HG03442 (cell line): ENCODE data around the gene PNKP.

Experiments used
- ATAC-seq: cut with Tn5 transposase; IDR thresholded peaks from one replicate; pipeline ENCODE4 v1.9.1; 2021; ENCODE audit warnings: mild to moderate bottlenecking, moderate library complexity; ENCODE audit not compliant: unreplicated experiment

Gene PNKP

DNA sequence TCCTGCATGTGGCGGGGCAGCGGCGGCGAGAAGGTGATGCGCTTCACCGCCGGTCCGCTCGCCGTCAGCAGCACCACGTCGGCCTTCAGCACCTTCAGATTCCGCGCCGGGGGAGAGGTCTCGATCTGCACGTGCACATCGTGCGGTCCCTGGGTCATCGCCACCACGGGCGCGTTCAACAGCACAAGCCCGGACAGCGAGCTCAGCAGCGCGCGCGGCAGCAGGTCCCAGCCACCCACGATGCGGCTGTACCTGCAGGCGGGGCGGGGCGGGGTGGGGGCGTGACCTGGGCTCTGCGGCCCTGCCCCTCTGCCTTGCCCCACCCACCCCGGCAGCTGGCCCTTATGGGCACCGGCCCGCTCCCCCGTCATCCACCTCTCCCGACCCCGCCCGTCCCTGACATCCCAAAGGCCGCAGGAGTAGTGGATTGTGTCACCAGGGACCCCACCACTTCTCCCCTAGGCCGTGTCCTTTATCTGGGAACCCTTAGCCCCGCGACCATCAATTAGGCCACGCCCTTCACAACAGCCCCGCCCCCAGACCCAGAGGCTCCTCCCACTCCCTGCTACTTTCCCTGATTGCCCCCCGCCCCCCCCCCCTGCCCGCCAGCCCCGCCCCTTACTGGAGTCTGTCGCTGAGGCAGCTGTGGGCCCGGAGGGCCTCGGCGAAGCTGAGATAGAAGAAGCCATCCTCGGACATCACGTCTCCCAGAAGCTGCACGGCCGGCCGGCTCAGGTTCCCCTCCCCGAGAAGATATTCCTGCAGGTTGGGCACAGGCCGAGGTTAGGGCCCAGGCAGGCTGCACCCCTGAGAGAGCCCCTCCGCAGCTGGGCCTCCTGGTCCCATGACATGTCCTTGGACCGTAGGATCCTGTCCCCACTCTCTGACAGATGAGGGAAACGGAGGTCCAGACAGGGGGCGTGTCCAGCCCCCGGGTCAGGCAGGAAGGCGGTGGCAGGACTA lies 23.3 kb upstream of the PNKP start:
- no peak for ATAC-seq

DNA sequence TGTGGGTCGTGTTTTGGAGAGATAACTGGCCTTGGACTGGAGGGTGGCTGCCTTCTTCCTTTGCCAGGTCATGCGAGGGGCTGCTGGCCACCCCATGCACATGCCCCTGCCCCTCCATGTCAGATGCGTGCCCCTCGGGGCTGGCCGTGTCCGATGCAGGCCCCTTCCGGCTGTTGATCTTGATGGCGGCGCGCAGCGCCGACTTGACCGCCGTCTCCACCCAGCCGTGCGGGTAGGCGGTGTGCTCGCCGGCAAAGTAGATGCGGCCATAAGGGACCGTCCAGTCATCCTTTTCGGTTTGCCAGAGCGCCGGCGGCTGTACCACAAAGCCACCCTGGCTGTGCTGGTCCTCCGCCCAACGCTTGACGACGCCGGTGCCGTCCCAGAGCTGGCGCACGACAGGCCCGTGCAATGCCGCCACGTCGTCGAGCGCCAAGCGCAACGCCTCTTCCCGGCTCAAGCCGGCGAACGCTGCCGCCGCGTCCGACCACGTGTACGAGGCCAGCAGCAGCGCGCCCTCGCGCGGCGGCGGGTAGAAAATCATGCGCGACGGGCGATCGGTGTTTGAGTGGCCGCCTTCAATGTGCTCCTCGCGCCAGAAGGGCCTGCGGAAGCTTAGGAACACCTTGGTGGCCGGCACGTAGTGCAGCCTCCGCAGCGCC lies 22.4 kb upstream of the PNKP start:
- ATAC-seq, result no peak

DNA sequence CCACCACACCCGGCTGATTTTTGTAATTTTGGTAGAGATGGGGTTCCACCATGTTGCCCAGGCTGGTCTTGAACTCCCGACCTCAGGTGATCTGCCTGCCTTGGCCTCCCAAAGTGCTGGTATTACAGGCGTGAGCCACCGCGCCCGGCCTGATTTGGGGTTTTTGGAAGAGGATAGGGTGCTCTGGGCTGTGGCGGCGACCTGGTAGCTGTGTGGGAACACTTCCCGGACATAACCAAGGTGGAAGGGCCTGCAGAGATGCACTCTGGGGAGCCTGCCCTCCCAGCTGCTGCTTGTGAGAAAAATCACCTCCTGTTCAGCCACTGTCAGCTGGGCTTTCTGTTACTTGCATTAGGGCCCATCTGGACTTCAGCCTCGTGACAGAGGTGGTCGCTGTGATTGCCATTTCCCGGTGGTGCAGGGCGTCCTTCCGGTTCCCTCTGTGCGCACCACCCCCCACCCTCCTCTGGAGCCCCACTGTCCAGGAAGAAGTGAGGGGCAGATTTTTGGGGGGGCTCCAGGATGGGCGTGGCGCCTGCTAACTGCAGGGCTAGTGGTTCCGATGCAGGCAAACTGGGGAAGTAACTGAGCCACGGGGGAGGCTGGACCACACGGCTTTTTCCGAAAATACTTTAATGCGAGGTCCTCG lies 21.8 kb upstream of the PNKP start:
- no peak for ATAC-seq

DNA sequence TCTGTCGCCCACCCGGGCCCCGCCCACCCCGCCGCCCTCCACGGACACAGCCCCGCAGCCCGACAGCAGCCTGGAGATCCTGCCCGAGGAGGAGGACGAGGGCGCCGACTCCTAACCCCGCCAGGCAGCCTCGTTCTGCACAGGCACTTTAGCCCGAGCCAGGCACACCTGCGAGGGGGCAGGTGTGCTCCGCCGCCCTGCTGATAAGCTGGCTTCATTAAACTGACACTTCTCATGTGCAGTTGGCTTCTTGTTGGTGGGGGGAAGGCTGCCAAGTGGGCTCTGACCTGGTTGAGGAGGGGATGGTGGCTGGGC lies 21.1 kb upstream of the PNKP start:
- ATAC-seq, result no peak

DNA sequence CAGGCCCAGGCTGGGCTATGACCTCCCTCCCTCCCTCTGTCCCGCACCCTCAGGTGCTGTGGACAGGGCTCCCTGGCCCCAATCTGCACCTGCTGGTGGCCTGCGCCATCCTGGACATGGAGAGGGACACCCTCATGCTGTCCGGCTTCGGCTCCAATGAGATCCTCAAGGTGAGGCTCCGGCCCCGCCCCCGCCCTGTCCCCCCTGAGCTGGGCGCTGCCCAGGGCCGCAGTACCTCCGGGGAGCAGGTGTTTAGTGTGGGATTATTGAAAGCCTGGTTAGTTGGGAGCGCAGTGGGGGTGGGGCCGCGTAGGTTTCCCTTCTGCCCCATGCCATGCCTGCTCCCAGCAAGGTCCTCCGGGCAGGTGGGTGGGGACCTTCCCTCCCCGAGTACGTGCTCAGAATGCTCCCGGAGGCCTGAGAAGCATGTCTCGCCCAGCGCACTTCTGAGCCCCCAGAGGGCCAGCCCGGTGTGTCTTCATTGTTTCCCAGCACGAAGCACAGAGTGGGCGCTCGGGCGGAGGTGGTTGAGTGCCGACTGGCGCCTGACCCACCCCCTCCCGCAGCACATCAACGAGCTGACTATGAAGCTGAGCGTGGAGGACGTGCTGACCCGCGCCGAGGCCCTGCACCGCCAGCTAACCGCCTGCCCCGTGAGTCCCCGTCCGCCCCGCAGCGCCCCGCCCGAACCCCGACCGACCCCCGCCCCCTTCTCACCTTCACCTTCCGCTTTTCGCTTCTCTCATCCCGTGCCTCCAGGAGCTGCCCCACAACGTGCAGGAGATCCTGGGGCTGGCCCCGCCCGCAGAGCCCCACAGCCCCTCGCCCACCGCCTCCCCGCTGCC lies 20.5 kb upstream of the PNKP start:
- ATAC-seq, result no peak

DNA sequence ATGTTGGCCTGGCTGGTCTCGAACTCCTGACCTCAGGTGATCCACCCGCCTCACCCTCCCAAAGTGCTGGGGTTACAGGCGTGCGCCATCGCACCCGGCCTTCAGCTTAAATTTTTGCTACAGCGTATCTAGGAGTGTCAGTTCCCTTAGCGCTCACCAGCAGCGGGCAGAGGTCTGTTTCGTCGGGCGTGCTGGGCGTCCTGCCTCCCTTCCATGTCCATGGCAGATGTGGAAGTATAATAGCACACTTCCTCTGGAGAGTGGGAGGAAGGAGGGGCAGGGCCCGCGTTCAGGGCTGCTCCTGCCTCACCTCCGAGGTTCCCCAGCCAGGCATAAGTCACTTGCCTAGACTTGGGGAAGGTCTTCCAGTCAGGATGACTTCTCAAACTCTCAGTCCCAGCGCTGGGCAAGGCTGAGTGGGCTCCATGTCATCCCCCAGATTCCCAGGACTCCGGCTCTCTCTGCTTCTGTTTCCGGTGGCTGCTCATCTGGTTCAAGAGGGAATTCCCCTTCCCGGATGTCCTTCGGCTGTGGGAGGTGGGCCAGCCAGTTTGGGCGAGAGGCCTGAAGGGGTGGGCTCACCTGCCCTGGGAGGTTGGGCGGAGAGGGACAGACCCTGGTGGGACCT lies 19.8 kb upstream of the PNKP start:
- ATAC-seq, result no peak

DNA sequence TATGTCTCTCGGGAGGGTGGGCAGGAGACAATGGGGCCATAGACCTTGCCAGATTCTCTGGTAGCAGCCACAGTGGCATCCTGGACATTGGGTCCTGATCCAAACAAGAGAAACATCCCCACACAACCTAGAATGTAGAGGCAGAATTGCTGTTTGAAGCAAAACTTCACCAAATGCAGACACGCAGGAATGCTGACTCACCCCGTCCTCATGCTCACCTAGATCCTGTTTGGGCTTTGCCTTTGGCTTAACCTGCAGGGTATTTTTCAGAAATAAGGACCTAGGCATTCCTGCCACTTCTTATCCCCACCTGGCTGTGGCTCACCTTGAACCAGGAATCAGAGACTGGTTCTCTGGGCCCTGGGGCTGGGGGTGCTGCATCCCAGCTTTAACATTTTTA lies 17.4 kb upstream of the PNKP start:
- no peak for ATAC-seq

DNA sequence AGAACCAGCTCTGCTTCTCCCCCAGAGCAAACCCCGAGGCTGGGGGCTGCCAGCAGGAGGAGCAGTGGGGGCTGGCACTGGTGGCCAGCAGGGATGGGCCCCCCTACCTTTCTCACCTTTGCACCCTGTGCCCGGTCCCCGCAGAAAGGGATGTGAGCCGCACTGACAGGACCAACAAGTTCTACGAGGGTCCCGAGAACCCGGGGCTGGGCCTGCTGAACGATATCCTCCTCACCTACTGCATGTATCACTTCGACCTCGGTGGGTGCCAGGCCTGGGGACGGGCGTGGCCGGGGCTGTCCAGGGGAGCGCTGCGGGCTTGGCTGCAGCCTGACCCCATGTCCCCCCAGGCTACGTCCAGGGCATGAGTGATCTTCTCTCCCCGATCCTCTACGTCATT lies 16.7 kb upstream of the PNKP start:
- ATAC-seq, result no peak

DNA sequence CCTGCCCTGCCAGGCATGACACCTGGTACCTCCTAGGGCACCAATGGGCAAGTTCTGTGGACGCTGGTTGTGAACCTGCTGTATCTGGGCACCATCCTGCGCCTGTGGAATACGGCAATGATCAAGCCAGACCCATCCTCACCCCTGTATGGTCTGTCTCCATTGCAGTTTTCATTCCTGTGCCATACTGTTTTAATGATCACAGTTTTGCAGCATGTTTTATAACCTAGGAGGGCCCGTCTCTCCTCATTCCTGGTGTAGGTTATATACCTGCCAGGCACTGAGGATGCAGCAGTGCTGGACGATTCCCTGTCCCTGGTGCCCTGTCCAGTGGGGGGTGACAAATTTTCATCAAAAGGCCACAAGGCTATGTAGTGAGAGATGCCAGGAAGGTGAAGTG lies 15.7 kb upstream of the PNKP start:
- ATAC-seq, result no peak

DNA sequence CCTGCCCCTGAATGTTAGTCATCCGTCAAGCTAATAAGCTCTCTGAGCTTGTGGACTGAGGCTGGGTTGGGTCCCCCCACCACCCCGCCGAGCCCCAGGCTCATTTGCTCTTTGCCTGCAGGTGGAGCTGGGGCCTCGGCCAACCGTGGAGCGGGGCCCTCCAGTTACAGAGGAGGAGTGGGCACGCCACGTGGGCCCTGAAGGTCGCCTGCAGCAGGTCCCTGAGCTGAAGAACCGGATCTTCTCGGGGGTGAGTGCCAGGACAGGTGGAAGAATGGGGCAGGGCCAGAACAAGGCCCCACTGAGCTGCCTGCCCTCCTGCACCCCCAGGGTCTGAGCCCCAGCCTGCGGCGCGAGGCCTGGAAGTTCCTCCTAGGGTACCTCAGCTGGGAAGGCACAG lies 15.3 kb upstream of the PNKP start:
- no peak for ATAC-seq

DNA sequence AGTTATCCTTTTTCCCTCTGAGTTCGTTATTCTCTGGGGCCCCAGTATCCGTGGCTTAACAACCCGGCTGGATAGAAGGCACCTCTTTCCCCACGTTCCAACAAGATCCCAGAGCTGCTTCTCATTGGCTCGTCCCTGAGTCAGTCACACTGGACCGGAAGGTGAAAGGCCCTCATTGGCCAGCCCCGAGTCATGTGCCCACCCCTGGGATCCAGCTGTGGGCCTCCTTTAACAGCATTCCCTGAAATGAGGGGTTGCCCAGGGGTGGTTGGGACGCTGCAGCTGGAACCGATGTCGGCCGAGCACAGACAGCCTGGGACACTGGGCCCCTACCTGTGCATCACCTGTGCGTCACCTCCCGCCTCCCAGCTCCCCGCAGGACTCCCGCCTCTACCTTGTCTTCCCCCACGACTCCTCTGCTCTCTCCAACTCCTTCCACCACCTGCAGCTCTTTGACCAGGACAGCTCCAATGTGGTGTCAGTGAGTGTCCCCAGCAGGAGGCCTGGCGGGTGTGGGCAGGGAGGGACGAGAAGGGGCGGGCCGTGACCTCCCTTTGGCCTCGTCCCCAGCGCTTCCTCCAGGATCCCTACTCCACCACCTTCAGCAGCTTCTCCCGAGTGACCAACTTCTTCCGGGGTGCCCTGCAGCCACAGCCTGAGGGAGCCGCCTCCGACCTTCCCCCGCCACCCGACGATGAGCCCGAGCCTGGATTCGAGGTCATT lies 14.5 kb upstream of the PNKP start:
- ATAC-seq, result no peak

DNA sequence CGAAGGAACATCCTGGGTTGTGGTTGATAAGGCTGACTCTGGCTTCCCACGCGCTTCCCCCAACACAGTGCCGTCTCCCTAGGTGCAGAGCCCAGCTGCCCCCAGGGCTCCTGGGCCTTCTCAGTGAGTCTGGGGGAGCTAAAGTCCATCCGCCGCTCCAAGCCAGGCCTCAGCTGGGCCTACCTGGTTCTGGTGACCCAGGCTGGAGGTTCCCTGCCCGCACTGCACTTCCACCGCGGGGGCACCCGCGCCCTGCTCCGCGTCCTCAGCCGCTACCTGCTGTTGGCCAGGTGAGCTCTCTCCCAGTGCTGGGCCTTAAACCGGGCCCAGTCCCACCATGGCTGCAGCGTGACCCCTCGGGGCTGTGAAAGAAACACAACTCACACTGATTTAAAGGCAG lies 13.8 kb upstream of the PNKP start:
- no peak for ATAC-seq

DNA sequence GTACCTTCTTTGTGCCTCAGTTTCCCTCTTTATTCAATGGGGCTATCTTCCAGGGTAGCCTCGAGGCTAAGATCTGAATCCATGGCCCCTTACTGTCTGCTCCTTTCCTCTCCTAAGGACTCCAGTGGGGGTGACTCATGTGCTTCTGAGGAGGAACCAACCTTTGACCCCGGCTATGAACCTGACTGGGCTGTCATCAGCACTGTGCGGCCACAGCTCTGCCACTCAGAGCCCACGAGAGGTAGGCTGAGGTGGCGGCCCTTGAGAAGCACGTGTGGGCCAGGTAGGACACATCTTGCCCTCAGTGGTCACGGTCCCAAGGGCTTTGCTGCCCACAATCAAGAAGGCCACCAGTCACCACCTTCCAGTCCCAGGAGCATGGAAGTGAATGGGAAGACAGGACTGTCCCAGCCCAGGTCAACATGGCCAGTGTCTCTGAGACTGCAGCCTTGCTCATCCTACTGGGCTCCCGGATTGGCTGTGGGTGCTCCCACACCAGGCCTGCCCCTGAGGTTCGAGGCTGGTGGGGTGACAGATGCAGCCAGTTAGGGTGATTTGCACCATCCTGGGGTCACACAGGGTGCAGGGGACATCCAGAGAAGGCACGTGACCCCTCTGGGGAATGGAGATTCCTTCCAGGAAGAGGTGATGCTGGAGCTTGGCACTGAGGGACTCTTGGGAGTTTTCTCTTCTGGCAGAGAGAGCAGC lies 12.9 kb upstream of the PNKP start:
- no peak for ATAC-seq

DNA sequence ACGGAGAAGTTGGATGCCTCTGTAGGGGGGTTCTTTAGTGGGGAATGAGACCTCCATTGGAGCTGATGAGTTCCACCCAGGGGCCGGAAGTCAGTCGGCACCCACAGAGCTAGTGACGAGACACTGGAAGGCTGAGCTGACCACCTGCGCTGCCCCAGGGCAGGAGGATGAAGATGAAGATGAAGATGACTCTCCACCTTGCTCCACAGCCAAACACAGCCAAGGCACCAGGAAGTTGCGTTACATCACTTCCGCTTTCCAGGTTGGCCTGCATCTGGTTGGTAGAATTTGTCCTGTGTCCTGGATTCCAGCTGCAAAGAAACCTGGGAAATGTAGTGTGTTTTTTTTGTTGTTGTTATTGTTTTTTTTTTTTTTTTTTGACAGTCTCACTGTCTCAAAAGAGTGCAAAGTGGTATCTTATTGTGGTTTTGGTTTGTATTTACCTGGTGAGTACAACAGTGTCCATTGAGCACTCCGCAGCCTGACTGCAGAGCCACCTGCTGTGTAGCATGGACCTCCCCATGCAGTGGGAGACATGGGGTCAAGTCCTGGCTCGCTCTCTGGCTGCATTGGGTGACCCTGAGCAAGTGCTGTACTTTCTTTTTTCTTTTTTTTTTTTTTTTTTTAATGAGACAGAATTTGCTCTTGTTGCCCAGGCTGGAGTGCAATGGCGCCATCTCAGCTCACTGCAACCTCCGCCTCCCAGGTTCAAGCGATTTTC lies 12.0 kb upstream of the PNKP start:
- ATAC-seq, result no peak

DNA sequence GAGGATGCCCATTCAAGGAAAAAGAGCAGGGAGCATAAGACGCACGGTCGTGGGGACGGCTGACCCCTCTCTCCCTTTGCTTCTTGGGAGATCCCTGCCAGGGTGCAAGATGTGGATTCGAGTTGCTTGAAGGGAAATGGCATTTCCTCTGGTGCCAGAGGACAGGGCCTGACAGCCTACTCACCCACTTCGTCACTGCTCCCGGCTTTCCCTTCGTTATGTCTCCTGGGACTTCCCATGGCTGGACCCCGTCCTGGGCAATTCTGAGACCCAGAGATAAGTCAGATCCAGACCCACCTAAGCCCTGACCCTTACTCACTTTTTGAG lies 11.3 kb upstream of the PNKP start:
- no peak for ATAC-seq

DNA sequence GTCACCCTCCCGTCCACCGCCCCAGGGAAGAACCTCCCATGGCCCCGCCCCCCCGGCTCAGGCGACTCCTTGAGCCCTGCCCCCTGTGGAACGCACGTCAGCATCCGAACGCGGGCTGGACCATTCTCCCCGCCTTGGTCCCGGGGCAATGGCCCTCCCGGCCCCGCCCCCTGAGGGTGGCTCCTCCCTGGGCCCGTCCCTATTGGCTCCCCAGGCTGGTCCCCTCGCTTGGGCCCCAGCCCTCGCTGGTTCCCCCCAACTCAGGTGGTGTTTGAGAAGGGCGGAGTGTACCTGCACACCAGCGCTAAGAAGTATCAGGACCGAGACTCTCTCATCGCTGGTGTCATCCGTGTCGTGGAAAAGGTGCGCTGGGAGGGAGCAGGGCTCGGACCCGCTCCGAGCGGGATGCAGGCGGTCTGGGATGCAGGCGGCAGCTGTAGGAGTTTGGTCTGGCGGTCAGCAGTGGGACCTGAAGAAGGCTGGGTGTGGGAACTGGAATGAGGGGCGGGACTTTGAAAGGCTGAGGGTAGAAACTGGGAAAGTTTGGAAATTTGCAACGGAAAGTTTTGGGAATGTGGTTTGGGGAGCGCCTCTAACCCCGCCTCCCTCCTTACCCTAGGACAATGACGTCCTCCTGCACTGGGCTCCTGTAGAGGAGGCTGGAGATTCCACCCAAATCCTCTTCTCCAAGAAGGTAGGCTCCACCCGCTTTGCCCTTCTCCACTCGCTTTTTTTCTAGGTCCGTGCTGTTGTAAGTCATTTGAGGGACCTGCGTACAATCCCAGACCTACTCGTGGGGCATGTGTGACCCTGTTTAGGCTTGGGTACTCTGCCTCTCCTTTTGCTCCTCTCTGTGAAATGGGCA lies 10.7 kb upstream of the PNKP start:
- peak; percentile 41 for ATAC-seq

DNA sequence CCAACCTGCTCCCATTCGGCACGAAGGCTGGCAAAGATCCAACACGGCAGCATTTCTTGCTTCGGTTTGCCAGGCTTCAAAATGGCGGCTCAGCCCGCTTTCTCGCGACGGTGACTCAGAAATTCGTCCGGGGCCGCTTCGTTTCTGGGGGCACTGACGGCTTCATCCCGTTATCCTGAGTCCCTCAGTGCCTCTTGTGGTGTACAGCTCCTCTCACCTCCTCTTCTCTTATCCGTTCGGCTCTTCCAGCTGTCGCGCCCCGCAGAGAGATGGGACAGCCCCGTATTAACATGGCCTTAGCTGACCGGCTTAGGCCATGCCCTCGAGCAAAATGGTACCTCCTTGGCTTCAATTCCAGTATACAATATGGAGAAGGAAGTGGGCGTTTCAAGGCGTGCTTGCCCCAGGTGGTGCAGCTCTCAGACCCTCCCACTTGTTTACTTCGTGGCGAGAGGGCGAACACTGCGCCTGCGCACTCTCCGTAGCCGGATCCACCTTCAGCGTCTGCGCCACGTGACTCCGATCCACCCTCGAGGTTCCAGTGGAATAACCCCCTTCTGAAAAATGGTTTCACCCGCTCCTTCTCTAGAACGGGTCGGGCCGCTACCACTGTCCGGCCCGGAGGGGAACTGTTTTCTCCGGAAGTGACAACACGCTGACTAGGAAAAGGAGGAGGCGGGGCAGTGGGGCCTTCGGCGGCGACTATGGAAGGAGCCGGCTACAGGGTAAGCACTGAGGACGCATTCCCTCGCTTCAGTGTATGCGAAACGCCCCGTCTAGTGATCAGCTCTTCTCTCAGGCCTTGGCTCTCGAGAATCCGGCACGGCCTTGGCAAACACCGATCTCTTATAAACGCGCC lies 9.9 kb upstream of the PNKP start, which contains the start of the genes AKT1S1 and TBC1D17:
Gene AKT1S1, minus strand, starts transcription at position 336 of the 859 bp plus-strand sequence. CDS start 4,060 bp downstream, outside the sequence.
Gene TBC1D17, plus strand, starts transcription at position 683 of the 859 bp plus-strand sequence. Its CDS starts 22 bp downstream, at position 705.
- ATAC-seq, result peak; percentile 55
